ENCODE data around the gene HRH3.

DNA sequence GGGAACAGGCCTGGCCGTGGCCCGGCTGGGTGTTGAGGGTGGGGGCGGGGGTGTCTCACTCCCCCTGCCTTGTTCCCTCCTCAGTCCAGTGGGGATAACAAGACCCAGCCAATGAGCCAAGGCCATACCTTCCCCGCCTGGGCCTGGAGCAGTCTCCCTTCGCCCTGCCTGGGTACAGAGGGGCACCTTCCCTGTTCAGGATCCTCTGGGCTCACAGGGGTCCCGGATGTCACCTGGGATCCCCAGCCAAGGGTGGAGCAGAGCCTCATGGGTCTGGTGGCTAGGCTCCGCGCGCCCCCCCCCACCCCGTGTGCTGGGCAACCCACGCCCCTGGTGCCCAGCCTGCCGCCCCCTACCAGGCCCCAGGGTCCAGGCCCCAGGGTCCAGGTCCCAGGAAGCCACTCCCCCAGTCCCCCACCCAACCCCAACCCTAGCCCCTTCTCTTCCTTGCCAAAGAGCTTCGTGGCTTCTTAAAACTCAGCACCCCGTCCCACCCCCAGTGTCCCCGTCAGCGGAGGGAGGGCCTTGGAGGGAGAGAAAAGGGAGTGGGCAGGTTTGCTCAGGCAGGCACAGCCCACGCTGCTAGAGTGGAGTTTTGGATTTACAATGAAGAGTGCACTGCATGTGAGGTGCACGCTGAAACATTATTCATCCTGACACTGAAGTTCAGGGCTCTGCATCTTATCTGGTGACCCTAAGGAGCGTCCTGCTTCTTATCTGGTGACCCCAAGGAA is 11.8 kb downstream of the HRH3 start:
- TF ChIP-seq, protein P1, sequence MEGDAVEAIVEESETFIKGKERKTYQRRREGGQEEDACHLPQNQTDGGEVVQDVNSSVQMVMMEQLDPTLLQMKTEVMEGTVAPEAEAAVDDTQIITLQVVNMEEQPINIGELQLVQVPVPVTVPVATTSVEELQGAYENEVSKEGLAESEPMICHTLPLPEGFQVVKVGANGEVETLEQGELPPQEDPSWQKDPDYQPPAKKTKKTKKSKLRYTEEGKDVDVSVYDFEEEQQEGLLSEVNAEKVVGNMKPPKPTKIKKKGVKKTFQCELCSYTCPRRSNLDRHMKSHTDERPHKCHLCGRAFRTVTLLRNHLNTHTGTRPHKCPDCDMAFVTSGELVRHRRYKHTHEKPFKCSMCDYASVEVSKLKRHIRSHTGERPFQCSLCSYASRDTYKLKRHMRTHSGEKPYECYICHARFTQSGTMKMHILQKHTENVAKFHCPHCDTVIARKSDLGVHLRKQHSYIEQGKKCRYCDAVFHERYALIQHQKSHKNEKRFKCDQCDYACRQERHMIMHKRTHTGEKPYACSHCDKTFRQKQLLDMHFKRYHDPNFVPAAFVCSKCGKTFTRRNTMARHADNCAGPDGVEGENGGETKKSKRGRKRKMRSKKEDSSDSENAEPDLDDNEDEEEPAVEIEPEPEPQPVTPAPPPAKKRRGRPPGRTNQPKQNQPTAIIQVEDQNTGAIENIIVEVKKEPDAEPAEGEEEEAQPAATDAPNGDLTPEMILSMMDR (IDR thresholded peaks at IDR 0.05; ENCODE audit: low read depth, low read length, poor library complexity, severe bottlenecking): no peak
- TF ChIP-seq EZH2phosphoT487 (IDR thresholded peaks at IDR 0.05; ENCODE audit: borderline replicate concordance, low read length): no peak
